Anterior cingulate cortex (tissue), 58 donors: ENCODE results near the gene GREB1L.
"Not testable (repeated sequence)": the region's sequence is repeated elsewhere in the genome, so short reads cannot be mapped to it uniquely, and the experiment has no call there.

Experiments
- DNase-seq, 58 donors: peaks; one replicate each; lab custom pipeline; 2025; lab: John Stamatoyannopoulos, UW

GREB1L gene

DNA sequence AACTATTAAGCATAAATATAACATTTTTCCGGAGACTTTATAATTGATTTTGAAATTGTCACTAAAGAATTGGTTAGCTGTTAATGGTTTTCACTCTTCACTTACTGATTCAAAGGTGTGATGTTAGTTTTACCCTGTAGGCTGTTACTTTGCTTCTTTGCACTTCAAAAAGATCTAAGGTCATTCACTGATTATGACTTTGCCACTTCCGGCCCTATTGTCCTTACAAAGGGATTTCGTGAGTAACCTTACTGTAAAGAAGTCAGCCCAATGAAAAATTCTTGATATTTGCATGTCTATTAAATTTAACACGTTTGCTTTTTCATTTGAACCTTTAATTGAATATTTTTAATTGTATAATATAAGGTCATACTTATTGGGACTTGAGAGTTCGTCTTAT, 61.4 kb downstream of the GREB1L start:
- DNase-seq, result no peak

DNA sequence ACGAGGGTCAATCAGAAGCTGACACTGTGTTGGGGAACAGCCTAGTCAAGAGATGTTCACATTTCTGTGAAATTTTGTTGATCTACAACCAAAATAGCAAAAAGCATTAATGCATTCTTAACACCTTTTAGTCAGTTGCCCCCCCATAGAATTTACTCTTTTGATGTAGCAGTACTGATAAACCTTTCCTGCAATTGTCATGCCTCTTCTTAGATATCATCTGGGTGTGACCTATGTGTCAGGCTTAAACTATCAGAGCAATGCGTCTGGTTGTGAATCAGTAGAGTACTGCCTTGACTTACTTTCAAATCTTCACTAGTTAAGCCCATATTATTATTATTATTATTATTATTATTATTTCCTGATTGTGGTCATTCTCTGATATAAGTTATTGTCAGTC, 61.9 kb downstream of the GREB1L start:
- no peak for DNase-seq

DNA sequence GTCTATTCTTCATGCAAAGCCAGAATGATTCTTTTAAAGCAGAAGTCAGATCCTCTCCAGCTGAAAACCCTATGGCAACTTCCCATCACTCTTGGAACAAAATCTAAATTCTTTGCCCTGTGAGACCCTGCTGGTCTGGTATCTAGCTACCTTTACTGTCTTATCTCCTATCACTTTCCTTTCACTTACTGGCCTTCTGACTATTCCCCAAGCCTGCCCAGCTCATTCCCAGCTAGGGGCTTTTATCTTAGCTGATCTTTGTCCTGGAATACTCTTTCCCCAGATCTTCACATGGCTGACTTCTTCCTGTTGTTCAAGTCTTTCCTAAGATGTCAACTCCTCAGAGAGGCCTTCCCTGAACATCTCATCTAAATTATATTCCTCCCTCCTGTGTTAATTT, 63.6 kb downstream of the GREB1L start:
- DNase-seq, result no peak

GRCh38 chr18:21306368-21306767, 64.3 kb downstream of the GREB1L start:
- DNase-seq, result no peak

DNA sequence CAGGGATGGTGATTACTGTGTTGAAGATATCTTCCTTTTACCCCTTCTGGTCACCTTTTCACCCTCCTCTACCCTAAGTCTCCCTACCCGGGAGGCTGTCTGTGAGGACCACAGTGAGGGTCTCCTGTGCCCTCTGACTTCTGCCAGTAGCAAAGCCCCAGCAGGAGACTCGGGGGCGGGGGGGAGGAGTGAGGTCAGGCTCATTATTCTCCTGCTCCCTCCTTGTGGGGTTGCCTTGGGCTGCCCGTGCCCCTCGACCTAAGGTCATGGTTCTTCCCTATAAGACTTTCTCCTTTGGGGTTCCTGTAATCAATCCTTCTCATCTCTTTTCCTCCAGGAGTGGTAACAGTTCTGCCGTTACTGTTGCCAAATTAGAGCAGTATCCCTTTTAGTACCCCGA, 65.5 kb downstream of the GREB1L start:
- DNase-seq, result no peak

- peak in 2 of 58 donors; percentile 0 to 2 for DNase-seq
Measured at GRCh38 chr18:21309248-21309647, 67.2 kb downstream of the GREB1L start.

- DNase-seq, result not testable (repeated sequence)
Measured at GRCh38 chr18:21311980-21312379, 69.9 kb downstream of the GREB1L start.

GRCh38 chr18:21313576-21313975, 71.5 kb downstream of the GREB1L start:
- DNase-seq, result no peak

GRCh38 chr18:21314724-21315123, 72.7 kb downstream of the GREB1L start:
- no peak for DNase-seq

DNA sequence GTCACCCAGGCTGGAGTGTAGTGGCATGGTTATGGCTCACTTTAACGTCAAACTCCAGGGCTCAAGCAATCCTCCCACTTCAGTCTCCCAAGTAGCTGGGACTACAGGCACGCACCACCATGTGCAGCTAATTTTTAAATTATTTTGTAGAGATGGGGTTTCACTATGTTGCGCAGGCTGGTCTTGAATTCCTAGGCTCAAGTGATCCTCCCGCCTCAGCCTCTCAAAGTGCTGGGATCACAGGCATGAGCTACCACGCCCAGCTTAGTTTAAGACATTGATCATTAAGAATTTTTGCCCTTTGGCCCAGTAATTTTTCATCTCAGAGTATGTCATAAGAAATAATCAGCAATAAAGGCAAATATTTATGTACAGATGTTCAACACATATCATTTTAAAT, 73.1 kb downstream of the GREB1L start:
- DNase-seq, result not testable (repeated sequence)

GRCh38 chr18:21315741-21316197, 73.7 kb downstream of the GREB1L start:
- no peak for DNase-seq

GRCh38 chr18:21316296-21316695, 74.3 kb downstream of the GREB1L start:
- DNase-seq, result no peak

GRCh38 chr18:21321711-21322110, 79.7 kb downstream of the GREB1L start:
- no peak for DNase-seq

GRCh38 chr18:21327101-21327500, 85.1 kb downstream of the GREB1L start:
- no peak for DNase-seq

- no peak for DNase-seq
Measured at GRCh38 chr18:21330122-21330701, 88.2 kb downstream of the GREB1L start.

- DNase-seq, result no peak
Measured at GRCh38 chr18:21331065-21331464, 89.0 kb downstream of the GREB1L start.

- no peak for DNase-seq
Measured at GRCh38 chr18:21335927-21336488, 94.0 kb downstream of the GREB1L start.

DNA sequence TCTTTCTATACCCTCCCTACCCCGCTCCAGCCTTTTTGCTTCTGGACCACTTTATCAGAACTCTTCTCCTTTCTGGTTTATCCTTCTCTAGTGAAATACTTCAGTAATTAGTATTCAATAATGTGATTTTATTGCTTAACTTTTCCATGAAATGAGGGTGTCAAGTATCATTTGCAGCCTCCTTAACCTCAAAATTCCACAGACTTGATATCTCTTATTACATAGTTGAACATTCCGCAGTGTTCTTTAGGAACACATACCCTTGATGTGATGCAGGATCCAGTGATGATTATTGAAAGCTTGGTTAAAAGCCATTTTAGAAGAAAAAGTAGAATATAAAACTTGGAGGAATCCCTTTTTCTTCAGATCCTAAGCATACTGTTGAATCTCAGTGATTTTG, 94.8 kb downstream of the GREB1L start:
- DNase-seq, result no peak

DNA sequence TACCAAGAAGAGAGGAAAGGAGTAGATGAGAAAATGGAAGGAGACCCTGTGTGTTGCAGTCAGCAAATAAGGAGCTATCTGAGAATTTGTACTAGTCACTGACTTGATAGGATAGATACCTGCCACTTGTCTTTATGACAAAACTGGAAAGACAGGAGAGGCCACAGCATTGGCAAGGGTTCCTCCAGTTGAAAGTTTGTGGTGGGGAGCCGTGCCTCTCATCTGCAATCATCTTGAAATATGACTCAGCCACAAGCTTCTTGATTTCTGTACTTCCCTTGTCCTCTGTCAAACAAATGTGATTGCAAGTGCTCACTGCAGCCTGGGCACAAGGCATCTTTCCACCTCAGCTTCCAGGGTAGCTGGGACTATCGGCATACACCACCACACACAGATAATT, 99.1 kb downstream of the GREB1L start:
- DNase-seq, result no peak

DNA sequence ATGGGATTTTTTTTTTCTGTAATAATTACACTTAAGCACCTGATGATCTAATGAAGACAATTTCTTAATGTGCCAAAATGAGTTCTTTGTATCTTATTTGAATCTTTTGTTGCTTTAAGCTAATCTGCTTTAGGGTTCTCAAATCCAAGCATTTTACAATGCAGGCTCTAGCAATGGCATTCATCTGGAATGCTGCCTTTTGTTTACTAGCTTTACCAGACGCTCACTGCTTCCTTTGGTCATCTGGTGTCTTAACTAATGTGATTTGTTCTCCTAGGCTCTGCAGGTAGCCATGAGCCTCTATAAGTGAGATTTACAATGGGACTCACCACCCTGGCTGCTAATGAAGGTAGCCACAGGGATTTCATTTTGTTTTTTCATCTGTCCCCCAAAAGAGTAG, 100.3 kb downstream of the GREB1L start:
- DNase-seq, result no peak

- no peak for DNase-seq
Measured at GRCh38 chr18:21344860-21345259, 102.8 kb downstream of the GREB1L start.

DNA sequence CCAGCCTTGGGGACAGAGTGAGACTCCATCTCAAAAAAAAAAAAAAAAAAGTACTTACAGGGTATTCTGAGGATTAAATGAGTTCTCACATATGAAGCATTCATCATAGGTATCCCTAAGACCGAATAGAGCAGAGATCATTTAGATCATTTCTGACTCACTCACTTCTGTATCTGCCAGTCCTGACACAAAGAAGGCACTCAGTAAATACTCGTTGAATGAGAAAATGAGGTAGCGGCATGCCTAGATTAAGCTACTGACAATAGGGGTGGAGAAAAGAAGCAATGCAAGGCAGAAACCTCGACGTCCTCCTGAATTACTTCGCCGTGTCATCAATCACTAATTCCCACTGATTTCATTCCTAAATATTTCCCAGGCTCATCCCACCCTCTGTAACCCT, 103.8 kb downstream of the GREB1L start:
- DNase-seq, result no peak

GRCh38 chr18:21359746-21360145, 117.7 kb downstream of the GREB1L start:
- no peak for DNase-seq
